ENCODE results near the gene JAM2.
"Not testable (repeated sequence)": the region's sequence is repeated elsewhere in the genome, so short reads cannot be mapped to it uniquely, and the experiment has no call there.

Gene JAM2, protein sequence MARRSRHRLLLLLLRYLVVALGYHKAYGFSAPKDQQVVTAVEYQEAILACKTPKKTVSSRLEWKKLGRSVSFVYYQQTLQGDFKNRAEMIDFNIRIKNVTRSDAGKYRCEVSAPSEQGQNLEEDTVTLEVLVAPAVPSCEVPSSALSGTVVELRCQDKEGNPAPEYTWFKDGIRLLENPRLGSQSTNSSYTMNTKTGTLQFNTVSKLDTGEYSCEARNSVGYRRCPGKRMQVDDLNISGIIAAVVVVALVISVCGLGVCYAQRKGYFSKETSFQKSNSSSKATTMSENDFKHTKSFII

GRCh38 chr21:25638660-25639550 lies at the start of gene JAM2:
JAM2 (plus strand) TSS chr21:25639258; CDS start chr21:25639822, 564 bp downstream.
- DNase-seq: peak; percentile 10

GRCh38 chr21:25589887-25590286 lies 49.2 kb upstream of the JAM2 start:
- DNase-seq: no peak

DNA sequence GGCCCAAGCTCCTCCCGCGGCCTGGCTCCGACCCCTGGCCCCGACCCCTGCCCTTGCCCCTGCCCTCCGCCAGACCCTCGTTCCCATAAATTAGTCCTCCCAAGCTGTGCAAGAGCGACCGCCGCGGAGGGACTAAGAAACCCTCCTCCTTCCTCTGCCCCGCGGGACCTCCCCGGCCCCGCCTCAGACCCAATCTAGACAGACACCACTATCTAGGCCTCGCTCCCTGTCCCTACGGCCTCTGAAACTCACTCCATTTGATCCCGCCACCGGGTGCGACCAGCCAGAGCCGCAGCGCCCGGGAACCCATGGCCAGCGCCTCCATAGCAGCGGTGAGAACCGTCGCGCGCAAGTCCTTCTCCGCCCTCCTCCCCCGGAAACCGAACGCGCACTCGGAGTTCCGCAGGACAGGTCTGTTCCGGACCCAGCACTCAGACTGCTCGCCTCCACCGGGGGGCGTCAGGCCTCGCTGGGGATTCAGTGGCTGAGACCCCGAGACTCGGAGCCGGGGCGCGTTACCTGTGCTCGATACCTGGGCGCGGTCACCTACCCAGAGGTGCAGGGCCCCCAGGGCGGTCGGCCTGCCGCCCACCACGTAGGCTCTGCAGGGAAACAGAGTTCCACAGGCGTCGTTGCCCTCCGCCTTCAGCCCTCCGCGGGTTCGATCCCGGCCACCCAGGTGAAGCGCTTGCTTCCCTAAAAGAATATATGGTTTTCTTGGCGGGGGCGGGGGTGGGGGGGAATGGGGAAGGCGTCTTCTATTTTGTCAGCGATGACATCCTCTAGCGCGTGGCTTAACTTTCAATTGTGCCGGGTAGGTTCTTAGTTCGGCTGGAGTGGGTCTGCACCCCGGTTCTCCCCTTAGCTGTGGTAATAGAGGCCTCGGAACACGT lies 31.7 kb upstream of the JAM2 start, which contains the start of gene MRPL39:
MRPL39 (minus strand) TSS at position 331 of the 893 bp plus-strand sequence; CDS start at position 325, 6 bp downstream.
- peak; percentile 78 for DNase-seq

DNA sequence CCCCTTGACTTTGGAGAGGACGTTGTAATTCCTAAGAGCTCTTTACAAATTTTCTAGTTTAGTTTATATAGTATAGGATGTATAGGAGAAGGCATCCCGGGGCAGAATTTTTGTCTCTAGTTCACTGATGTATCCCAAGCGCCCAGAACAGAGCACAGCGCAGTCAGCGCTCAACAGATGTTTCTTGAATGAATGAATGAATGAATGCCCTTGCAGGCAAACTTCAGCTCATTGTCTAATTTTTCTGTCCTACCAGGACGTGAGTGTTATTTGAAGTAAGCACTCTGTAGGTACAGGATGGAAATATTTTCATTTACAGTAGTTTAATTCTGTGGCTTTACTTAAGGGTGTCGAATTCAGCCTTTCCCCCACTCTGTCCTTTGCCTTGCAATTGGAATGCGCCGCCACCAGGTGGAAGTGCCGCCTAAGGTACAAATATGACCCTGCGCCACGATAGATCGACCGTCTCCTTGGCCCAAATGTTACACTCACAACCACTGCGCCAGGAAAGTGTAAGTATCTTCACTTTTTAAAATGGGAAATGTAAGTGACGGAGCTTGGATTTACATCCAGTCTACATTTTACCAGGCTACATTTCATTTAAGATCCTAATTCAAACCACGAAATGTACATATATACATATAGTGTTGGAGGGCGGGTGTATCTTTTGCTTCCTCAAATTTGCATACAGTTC lies 30.9 kb upstream of the JAM2 start:
- peak; percentile 70 for DNase-seq

GRCh38 chr21:25614441-25614840 lies 24.6 kb upstream of the JAM2 start:
- no peak for DNase-seq

GRCh38 chr21:25615880-25616279 lies 23.2 kb upstream of the JAM2 start:
- no peak for DNase-seq

DNA sequence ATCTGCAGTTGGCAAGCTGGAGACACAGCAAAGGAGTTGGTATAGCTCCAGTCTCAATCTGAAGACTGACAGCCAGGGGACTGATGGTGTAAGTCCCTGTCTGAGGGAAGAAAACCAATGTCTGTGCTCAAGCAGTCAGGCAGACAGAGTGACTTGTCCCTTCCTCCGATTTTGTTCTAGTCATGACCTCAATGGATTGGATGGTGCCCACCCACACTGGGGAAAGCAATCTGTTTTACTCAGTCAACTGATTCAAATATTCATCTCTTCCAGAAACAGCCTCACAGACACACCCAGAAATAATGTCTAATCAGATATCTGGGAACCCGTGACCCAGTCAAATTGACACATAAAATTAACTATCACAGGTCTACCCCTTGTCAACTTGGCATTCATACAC lies 19.9 kb upstream of the JAM2 start:
- no peak for DNase-seq

DNA sequence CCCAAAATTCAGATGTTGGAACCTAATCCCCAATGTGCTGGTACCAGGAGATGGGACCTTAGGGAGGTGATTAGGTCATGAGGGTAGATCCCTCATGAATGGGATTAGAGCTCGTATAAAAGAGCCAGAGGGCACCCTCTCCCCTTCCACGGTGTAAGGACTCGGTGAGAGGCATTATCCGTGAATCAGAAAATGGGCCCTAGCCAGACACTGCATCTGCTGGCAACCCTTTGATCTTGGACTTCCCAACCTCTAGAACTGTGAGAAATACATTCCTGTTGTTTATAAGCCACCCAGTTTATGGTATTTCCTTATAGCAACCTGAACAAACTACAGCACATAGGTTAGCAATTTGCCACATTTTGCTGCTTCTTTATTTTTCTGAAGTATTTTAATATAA lies 14.5 kb upstream of the JAM2 start:
- no peak for DNase-seq

- DNase-seq: no peak
Measured at GRCh38 chr21:25625036-25625435, 14.0 kb upstream of the JAM2 start.

GRCh38 chr21:25625776-25626555 lies 13.1 kb upstream of the JAM2 start:
- not testable (repeated sequence) for DNase-seq

GRCh38 chr21:25626757-25627156 lies 12.3 kb upstream of the JAM2 start:
- no peak for DNase-seq

DNA sequence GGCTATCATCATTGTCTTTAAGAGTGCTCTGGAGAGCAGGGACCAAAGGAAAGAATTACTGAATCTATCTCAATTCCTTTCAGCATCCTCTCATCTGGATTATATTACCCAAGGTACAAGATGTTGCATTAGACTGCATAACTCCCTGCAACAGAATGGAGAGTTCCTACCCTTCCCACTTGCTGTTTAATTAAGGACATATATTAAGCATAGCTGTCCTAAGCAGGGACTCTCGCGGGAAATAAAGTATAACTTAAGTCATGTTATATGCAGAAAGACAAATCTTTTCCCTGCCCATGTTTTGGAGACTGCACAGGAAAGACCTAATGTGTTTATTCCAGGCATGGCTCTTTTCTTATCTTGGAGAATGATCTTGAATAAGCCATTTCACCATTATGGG lies 6.8 kb upstream of the JAM2 start:
- no peak for DNase-seq

DNA sequence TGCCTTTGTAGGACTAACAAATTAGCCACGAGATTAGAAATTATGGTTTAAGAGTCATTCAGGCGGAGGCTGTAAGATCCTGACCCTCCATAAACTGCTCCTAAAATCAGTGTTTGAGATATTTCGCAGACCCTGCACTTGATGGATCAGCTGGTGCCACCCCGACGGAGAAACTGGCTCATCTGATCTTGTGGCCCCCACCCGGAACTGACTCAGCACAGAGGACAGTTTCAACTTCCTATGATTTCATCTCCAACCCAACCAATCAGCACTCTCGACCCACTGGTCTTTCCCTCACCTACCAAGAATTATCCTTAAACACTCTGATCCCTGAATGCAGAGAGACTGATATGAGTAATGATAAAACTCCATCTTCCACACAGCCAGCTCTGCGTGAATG lies 3.7 kb upstream of the JAM2 start:
- DNase-seq: no peak

DNA sequence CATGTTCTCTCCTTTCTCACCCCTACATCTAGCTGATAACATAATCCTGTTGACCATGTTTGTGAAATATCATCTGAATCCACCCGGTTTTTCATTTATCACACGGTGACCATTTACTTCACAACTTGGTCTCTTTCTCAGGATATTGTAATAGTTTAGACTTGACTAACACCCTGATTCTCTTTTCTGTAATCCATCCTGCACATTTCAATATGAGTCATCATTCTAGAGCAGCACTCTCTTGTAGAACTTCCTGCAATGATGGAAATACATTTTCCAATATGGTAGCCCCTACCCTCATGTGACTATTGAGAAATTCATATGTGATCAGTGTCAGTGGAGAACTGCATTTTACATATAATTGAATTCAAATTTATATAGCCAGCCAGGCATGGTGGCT lies 2.3 kb upstream of the JAM2 start:
- DNase-seq: no peak

- no peak for DNase-seq
Measured at GRCh38 chr21:25637851-25638659, 1.0 kb upstream of the JAM2 start.

DNA sequence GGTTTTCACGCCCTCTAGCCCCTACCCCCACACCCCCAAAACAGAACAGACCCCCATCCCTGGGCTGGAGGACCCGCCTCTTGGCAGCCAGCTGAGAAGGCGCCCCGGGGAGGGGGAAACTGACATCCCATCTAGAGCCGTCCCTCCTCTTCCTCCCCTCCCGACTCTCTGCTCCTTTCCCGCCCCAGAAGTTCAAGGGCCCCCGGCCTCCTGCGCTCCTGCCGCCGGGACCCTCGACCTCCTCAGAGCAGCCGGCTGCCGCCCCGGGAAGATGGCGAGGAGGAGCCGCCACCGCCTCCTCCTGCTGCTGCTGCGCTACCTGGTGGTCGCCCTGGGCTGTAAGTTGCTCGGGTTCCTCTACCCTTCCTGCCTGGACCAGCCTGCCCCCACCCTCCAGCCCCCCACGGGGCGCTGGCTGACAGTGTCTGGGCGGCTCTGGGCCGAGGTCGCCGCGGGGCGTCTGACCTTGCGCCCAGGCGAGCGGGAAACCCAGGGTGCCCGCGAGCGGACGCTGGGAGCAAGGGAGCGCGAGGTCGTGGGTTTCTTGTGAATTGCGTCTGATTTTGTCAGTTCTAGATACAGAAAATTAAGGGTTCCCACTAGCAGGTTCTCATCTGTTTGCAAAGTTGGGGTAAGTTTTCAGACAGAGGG lies 618 bp downstream of the JAM2 start:
- DNase-seq: peak; percentile 38

- no peak for DNase-seq
Measured at GRCh38 chr21:25640202-25640942, 1.3 kb downstream of the JAM2 start.

DNA sequence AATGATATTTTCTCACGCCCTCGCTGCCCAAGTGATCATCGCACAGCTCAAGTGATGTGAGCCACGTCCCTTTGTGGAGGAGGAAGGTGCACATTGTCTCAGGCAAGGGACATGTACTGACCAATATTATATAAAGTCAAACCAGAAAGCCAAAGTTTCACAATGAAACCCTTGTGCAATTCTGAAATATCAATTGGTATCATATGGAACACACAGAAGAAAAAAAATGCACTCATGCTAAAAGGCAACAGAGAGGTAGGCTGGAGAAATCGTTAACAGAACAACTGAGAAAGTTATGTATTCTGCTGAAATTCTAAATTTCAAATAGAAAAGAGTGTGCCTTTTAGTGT lies 1.9 kb downstream of the JAM2 start:
- DNase-seq: no peak

- DNase-seq: no peak
Measured at GRCh38 chr21:25643486-25643885, 4.4 kb downstream of the JAM2 start.
